Sciatic nerve (tissue), 2 donors: ENCODE results near the gene WDR73. TPM values are rescaled to one million over a fixed set of nuclear protein-coding genes. Genes with fewer than 3 reads are reported as not detected.
A peak's percentile ranks its signal among the peaks of the same experiment; 100 is the strongest.

Source experiments
- ATAC-seq: fragments of 200-7000 bp; cut with Tn5 transposase; one replicate; pipeline ENCODE4 v1.9.1; 2020; ENCODE audit warnings: mild to moderate bottlenecking, moderate library complexity
- DNase-seq: peaks from one replicate; pipeline ENCODE4 v3.0.0-alpha.2; 2020; ENCODE audit warnings: low spot score
- intact Hi-C: fragments of 100-400 bp; cut with DNase I; formaldehyde crosslinking; loops from one replicate; pipeline ENCODE4 v1.14.2; 2022
- total RNA-seq: library from RNA; stranded (reverse); fragmentation: NEBNext Ultra II Directional; extraction: Animal tissue kit (Norgen Biotek cat#: 25700); gene quantifications from one replicate; pipeline ENCODE4 v1.2.1, GENCODE V29; 2021
- donor health status: DM: no; HTN: no; CAD: no.
- donor health status: DM: no; HTN: no; CAD: no.

The WDR73 gene
- total RNA-seq, 1 donor from 2014 or later, result 29.5 TPM

- DNase-seq (no peak), ATAC-seq (peak; percentile 15)
- intact Hi-C loops, result no loop called here
These were observed 55.8 kb downstream of the WDR73 start for GRCh38 chr15:84598250-84598649.

GRCh38 chr15:84597296-84597695 is 56.8 kb downstream of the WDR73 start:
- ATAC-seq (no peak), DNase-seq (no peak)
- intact Hi-C loops, result no loop called here

DNA sequence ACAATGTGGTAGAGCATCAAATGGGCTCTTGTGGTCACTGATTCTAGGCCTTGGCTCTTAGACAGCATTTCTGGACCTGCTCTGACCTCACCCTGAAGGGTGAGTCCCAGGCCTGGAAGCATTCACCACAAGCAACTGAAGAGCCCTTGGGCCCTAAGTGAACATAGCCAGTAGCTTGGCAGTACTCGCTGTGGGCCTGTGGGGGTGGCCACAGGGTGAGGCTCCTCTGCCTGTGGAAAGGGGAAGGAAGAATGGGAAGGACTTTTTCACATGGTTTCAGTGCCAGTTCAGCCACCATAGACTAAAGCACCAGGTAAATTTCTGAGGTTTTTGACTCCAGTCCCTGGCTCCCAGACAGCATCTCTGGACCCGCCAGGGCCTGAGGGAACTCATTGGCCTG is 58.4 kb downstream of the WDR73 start:
- ATAC-seq (no peak), DNase-seq (no peak)
- intact Hi-C loops, result no loop called here

- DNase-seq, result no peak
- ATAC-seq, result no peak
- intact Hi-C loops, result no loop called here
These were observed 59.3 kb downstream of the WDR73 start for GRCh38 chr15:84594617-84595290.

DNA sequence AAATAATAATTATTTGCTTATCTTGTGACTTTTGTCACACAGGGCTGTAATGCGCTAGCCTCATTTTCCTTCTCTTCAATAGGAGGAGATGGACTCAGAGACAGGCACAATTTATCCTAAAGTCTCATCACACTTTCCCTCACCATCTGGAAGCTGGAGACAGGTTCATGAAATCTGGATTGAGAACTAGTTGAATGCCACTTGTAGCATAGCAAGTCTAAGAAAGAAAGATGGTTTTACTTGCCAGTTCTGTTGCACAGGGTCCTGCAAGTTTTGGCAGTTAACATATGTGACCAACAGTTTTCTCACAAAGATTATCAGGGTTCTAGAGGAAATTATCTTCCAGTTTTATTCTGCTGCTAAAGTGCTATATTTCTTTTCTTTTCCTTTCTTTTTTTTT is 62.3 kb downstream of the WDR73 start:
- ATAC-seq, result no peak
- intact Hi-C loops, result no loop called here

GRCh38 chr15:84590406-84590805 is 63.7 kb downstream of the WDR73 start:
- no peak for ATAC-seq
- intact Hi-C loops, result no loop called here
- DNase-seq, result no peak

More for the DNA sequence above, 62.3 kb downstream of the WDR73 start:
- DNase-seq, result no peak

Other genes starting within 250 kb of the WDR73 start
- 8.5 TPM for gene ZSCAN2, start 53.3 kb downstream of the WDR73 start, total RNA-seq
- gene NMB, start 3.9 kb upstream of the WDR73 start, total RNA-seq, result 15.4 TPM
- 119 TPM for gene SEC11A, start 61.9 kb upstream of the WDR73 start, total RNA-seq
- gene ZNF592, start 94.3 kb upstream of the WDR73 start, total RNA-seq, result 34.8 TPM
- 7.2 TPM for gene ALPK3, start 163.1 kb upstream of the WDR73 start, total RNA-seq
- gene SLC28A1, start 230.4 kb upstream of the WDR73 start, total RNA-seq, result 0.45 TPM